ENCODE measurements around the gene PKIB. TPM values are rescaled to one million over a fixed set of nuclear protein-coding genes. Genes with fewer than 3 reads are reported as not detected.
A peak's percentile ranks its signal among the peaks of the same experiment; 100 is the strongest.

Gene PKIB
- total and polyA plus RNA-seq, 4 donors: 2.5 to 5.1 (median 3.0) TPM

GRCh38 chr6:122749451-122750050 lies 139.3 kb downstream of the PKIB start:
- Histone ChIP-seq H3K9me3 (ENCODE audit: control insufficient read depth in 4 of 4, low read length in 3 of 4) (no peaks in the 10 kb centered on the region), H3K27me3 (ENCODE audit: control insufficient read depth in 4 of 4, insufficient read depth in 4 of 4, low read length in 3 of 4) (no peaks in the 10 kb centered on the region), H3K4me1 (ENCODE audit: control insufficient read depth in 4 of 4, insufficient read depth in 4 of 4, low read length in 3 of 4) (peaks cover 0 to 15% (median 3%) of the 10 kb centered on the region in 4 donors), H3K9ac (ENCODE audit: low read depth in 1 of 2, low read length in 2 of 2) (no peak overlapping the region), H3K36me3 (ENCODE audit: control insufficient read depth in 4 of 4, insufficient read depth in 3 of 4, low read depth in 1 of 4, low read length in 3 of 4) (no peaks in the 10 kb centered on the region), H3K27ac (ENCODE audit: low read depth in 1 of 2, low read length in 2 of 2) (no peak overlapping the region), H3K4me3 (ENCODE audit: low read depth in 1 of 3, low read length in 3 of 3) (no peak overlapping the region)
- 96% methylated on average over 4 of the region's 4 CpGs for WGBS
- TF ChIP-seq ATF3 (IDR thresholded peaks at IDR 0.05): no peak
- no peak for DNase-seq (ENCODE audit: low spot score)

GRCh38 chr6:122751326-122751725 lies 141.1 kb downstream of the PKIB start:
- no peaks in the 10 kb centered on the region for H3K36me3 ChIP-seq (ENCODE audit: control insufficient read depth in 4 of 4, insufficient read depth in 3 of 4, low read depth in 1 of 4, low read length in 3 of 4)
- H3K9me3 ChIP-seq (ENCODE audit: control insufficient read depth in 4 of 4, low read length in 3 of 4): no peaks in the 10 kb centered on the region
- H3K4me3 ChIP-seq (ENCODE audit: low read depth in 1 of 3, low read length in 3 of 3): no peak overlapping the region
- no peak for TF ChIP-seq YY1 (IDR thresholded peaks at IDR 0.05)
- no peak for DNase-seq (ENCODE audit: low spot score)
- 71% methylated on average over 3 of the region's 3 CpGs for WGBS
- no peak overlapping the region for H3K27ac ChIP-seq (ENCODE audit: low read depth in 1 of 2, low read length in 2 of 2)
- no peak overlapping the region for H3K9ac ChIP-seq (ENCODE audit: low read depth in 1 of 2, low read length in 2 of 2)
- no peaks in the 10 kb centered on the region for H3K27me3 ChIP-seq (ENCODE audit: control insufficient read depth in 4 of 4, insufficient read depth in 4 of 4, low read length in 3 of 4)
- peaks cover 0 to 15% (median 3%) of the 10 kb centered on the region in 4 donors for H3K4me1 ChIP-seq (ENCODE audit: control insufficient read depth in 4 of 4, insufficient read depth in 4 of 4, low read length in 3 of 4)

DNA sequence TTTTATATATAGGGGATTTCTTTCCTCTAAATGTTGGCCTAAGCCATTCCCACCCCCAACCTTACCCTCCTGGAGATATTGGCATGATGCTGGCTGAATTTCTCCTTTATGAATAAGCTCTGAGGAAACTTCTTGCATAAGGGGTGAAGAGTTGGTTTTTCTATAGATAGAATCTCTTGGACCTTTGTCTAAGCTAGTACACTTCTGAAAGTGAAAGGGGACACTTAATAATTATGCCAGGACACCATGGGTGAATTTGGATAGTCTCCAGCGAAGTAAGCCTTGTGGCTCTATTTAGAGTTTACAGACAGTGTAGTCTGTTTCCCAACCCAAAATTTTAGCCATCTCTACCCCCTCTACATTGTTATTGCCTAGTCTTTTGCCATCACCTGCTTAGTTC lies 142.3 kb downstream of the PKIB start:
- Histone ChIP-seq H3K27ac (ENCODE audit: low read depth in 1 of 2, low read length in 2 of 2) (peak overlapping the region in 1 of 2 donors; percentile 64), H3K4me1 (ENCODE audit: control insufficient read depth in 4 of 4, insufficient read depth in 4 of 4, low read length in 3 of 4) (peaks cover 0 to 15% (median 3%) of the 10 kb centered on the region in 4 donors), H3K27me3 (ENCODE audit: control insufficient read depth in 4 of 4, insufficient read depth in 4 of 4, low read length in 3 of 4) (no peaks in the 10 kb centered on the region), H3K9ac (ENCODE audit: low read depth in 1 of 2, low read length in 2 of 2) (no peak overlapping the region), H3K9me3 (ENCODE audit: control insufficient read depth in 4 of 4, low read length in 3 of 4) (no peaks in the 10 kb centered on the region), H3K36me3 (ENCODE audit: control insufficient read depth in 4 of 4, insufficient read depth in 3 of 4, low read depth in 1 of 4, low read length in 3 of 4) (no peaks in the 10 kb centered on the region), H3K4me3 (ENCODE audit: low read depth in 1 of 3, low read length in 3 of 3) (no peak overlapping the region)
- 32% methylated on average over 1 of the region's 1 CpG for WGBS
- DNase-seq (ENCODE audit: low spot score): no peak
- TF ChIP-seq SP1 (IDR thresholded peaks at IDR 0.05): no peak
- no peak for TF ChIP-seq TAF1 (conservative IDR thresholded peaks at IDR 0.05)
- no peak for TF ChIP-seq YY1 (IDR thresholded peaks at IDR 0.05)
- TF ChIP-seq RXRA (IDR thresholded peaks at IDR 0.05): no peak
- TF ChIP-seq RAD21 (IDR thresholded peaks at IDR 0.05): no peak
- TF ChIP-seq FOXA1 (IDR thresholded peaks at IDR 0.05): no peak
- no peak for TF ChIP-seq ATF3 (IDR thresholded peaks at IDR 0.05)
- no peak for TF ChIP-seq EGR1 (IDR thresholded peaks at IDR 0.05; ENCODE audit: low read depth in 2 of 2)
- TF ChIP-seq HNF4G (IDR thresholded peaks at IDR 0.05): no peak
- no peak for TF ChIP-seq JUND (IDR thresholded peaks at IDR 0.05)
- TF ChIP-seq CTCF (IDR thresholded peaks at IDR 0.05; ENCODE audit: low read depth, low read length, missing input control): no peak
- TF ChIP-seq REST (IDR thresholded peaks at IDR 0.05): no peak
